C4-2B (cell line): ENCODE measurements around the gene LIPI.

Experiments used
- ZFX ChIP-seq: fragments of 450-650 bp; IDR thresholded peaks from 2 replicates; pipeline ENCODE4 v1.6.1; 2017
- TF ChIP-seq, protein P1 (sequence below): fragments of 450-650 bp; conservative IDR thresholded peaks from 2 replicates; pipeline ENCODE4 v1.5.1; 2017; ENCODE audit warnings: mild to moderate bottlenecking

DNA sequence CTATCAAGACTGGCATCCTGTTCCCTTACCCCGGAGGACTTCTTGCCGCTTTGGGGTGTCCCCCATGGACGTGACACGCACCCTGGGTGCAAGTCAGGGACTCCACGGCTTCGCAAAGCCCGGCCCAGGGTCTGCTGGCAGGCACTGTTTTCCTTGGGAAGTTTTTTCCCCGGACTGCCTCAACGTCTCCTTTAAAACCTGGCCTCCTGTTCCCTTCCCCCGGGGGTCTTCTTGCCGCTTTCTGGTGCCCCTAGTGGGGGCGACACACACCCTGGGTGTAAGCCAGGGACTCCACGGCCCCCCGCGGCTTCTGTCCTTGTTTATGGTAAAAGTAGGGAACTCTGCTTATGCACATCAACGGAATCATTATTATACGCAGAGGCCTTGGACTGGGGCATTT lies 136.6 kb downstream of the LIPI start:
- TF ChIP-seq, protein P1, sequence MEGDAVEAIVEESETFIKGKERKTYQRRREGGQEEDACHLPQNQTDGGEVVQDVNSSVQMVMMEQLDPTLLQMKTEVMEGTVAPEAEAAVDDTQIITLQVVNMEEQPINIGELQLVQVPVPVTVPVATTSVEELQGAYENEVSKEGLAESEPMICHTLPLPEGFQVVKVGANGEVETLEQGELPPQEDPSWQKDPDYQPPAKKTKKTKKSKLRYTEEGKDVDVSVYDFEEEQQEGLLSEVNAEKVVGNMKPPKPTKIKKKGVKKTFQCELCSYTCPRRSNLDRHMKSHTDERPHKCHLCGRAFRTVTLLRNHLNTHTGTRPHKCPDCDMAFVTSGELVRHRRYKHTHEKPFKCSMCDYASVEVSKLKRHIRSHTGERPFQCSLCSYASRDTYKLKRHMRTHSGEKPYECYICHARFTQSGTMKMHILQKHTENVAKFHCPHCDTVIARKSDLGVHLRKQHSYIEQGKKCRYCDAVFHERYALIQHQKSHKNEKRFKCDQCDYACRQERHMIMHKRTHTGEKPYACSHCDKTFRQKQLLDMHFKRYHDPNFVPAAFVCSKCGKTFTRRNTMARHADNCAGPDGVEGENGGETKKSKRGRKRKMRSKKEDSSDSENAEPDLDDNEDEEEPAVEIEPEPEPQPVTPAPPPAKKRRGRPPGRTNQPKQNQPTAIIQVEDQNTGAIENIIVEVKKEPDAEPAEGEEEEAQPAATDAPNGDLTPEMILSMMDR: no peak
- TF ChIP-seq ZFX: no peak
